NCI-H1092 treated with DMSO at 0.1 percent for 48 hours (cell line): Measurements from ENCODE around the gene AKT1.

ENCODE experiments used
- DNase-seq: peaks from one replicate; lab custom pipeline; 2025; lab: John Stamatoyannopoulos, UW

AKT1 gene

GRCh38 chr14:104772707-104773504, 22.6 kb downstream of the AKT1 start:
- no peak for DNase-seq

- DNase-seq, result no peak
Measured at GRCh38 chr14:104771918-104772706, 23.4 kb downstream of the AKT1 start.

DNA sequence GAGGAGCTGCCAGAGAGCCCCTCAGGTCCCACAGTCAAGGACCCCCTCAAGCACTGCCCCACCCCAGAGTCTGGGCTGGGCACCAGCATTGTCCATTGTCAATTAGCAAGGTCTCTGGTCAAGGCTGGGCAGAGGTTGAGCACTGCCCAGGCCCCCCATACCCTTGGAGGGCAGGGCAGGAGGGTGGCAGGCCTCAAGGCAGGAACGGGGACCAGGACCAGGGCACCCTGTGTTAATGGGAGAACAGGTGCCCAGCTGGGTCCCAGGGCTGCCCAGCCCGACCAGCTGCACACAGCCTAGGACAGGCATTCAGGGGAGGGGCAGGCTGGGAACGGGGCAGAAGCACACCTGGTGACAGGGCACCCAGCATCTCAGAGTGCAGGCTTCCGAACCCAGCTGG, 24.2 kb downstream of the AKT1 start:
- no peak for DNase-seq

GRCh38 chr14:104770851-104771272, 24.7 kb downstream of the AKT1 start:
- DNase-seq, result no peak

GRCh38 chr14:104770072-104770579, 25.4 kb downstream of the AKT1 start:
- no peak for DNase-seq

DNA sequence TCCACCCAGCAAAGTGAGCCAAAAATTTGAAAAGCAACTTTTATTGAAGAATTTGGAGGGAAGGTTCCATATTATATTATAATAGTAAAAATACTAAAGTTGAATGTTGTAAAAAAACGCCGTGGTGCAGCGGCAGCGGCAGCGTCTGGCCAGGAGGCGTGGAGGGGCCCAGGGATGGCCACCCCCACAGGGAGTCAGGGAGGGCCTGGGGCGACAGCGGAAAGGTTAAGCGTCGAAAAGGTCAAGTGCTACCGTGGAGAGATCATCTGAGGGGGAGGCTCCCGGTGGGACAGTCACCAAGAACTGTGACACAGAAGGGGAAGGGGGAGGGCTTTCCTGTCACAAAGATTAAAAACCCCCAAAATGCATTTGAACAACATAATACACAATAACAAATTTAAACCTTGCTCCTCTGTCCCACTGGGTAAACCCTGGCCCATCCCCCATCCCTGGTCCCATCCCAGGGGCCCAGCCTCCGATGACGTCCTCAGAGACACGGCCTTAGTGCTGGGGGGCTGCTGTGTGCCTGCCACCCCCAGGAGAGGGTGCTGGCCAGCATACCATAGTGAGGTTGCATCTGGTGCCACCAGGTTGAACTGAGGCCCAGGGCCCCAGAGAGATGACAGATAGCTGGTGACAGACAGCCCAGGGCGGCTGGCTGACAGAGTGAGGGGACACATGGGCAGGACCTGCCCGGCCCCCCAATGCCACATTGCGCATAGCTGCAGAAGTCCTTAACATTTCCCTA, 26.1 kb downstream of the AKT1 start:
- no peak for DNase-seq

- DNase-seq, result peak; percentile 59
Measured at GRCh38 chr14:104768437-104769323, 26.9 kb downstream of the AKT1 start.

- DNase-seq, result no peak
Measured at GRCh38 chr14:104767634-104767918, 28.0 kb downstream of the AKT1 start.

- no peak for DNase-seq
Measured at GRCh38 chr14:104766863-104767633, 28.5 kb downstream of the AKT1 start.

DNA sequence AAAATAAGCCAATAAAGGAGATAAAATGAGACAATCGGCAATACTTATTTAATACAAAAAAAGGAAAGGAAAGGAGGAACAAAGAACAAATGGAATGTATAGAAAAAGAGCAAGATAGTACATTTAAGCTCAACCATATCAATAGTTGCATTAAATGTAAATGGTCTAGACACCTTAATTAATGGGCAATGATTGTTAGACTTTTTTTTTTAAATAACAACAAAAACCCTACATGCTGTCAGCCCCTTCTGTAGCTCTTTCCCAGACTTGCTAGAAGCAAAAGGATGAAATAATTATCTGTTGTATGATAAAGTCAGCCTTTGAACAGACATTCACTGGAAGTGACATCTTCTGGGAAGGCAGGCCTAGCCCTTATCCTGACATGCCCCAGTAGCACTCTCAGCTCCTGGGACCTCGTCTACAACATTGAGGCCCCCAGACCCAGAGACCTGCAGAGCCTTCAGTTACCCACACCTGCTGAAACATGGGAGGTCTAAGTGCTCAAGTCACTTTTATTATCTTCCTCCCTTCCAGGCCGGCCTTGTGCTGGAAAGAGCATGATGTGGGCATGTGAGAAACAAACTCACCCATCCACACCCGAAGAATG, 29.2 kb downstream of the AKT1 start:
- DNase-seq, result no peak

- no peak for DNase-seq
Measured at GRCh38 chr14:104765517-104765916, 30.0 kb downstream of the AKT1 start.

GRCh38 chr14:104758981-104759969, 36.3 kb downstream of the AKT1 start:
- DNase-seq, result no peak

GRCh38 chr14:104757681-104758392, 37.7 kb downstream of the AKT1 start:
- DNase-seq, result no peak

DNA sequence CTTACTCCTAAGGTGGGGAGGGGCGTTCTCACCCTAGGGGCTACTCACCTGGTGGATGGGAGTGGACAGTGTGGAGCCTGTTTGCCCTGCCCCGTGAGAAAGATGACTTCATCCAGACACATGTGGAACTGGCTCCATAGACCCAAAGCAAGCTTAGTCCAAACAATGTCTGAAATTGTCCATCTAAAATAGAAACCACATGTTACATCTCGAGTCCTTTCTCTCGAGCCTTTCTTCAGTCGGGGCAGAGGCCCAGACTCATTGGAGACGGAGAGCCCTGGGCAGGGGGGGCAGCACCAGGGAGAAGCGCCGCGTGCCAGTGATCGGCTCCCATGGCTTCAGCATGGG, 38.3 kb downstream of the AKT1 start:
- no peak for DNase-seq

- DNase-seq, result no peak
Measured at GRCh38 chr14:104756477-104757237, 38.9 kb downstream of the AKT1 start.

- no peak for DNase-seq
Measured at GRCh38 chr14:104755621-104756020, 39.9 kb downstream of the AKT1 start.

DNA sequence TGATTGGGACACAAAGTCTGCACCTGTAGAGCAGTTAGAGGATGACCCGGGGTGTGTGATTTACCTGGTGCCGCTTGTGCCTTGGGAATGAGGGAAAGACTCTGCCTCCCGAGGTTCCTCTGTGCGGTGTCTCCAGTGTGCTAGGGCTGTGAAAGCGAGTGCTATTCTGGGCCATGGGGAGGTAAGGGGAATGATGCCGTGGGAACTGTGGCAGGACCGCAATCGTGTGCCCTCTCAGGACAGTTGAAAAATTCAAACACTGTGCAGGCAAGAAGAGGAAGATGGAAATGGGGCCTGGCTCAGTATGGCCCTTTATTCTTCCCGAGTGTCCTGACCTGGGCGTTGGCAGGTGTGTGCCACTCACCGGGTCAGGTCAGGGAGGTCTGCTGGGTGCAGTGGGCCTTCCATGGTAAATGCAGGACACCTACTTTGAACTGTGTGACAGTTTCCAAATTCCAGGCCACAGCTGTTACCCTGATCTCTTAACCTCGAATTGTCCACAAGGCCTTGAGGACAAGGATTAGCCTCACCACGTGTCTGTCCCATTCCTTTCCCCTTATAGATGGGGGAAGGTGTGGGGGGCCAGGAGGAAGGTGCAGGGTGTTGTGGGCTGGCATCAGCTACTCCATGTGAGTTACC, 41.2 kb downstream of the AKT1 start:
- DNase-seq, result no peak
